ENCODE measurements around the gene PAPPA2.
"Not testable (repeated sequence)": the region's sequence is repeated elsewhere in the genome, so short reads cannot be mapped to it uniquely, and the experiment has no call there.

Gene PAPPA2

DNA sequence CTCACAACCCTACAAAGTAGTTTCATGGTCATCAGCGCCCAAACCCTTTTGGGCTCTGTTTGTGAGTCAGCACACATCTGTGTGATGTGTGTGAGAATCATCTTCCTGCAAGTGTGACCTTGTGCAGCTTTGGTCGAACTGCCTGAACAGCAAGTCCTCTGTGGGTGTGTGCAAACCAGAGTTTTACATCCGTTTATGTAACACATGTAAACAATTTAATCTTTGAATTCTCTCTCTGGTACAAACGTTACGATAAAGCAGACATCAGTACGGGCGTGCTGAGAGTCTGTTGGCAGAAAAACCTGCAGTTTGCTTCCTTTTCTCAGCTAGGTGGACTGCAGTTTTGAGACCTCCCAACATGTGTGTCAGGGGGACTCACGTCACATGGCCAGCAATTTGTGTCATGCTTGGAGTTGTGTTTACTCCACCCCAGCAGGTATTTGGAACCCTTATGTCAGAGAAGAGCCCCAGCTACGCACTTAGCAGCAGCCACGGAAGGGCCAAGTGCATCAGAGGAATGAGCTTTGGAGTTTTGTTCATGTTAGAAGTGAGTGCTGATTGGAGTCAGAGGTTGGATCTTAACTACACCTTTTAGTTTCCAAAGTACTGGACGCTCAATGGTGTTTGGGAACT lies 230.8 kb downstream of the PAPPA2 start:
- no peak for DNase-seq (ENCODE audit: low read depth in 2 of 2)

- DNase-seq (ENCODE audit: low read depth in 2 of 2) = no peak
These were observed 231.7 kb downstream of the PAPPA2 start for GRCh38 chr1:176694713-176695112.

DNA sequence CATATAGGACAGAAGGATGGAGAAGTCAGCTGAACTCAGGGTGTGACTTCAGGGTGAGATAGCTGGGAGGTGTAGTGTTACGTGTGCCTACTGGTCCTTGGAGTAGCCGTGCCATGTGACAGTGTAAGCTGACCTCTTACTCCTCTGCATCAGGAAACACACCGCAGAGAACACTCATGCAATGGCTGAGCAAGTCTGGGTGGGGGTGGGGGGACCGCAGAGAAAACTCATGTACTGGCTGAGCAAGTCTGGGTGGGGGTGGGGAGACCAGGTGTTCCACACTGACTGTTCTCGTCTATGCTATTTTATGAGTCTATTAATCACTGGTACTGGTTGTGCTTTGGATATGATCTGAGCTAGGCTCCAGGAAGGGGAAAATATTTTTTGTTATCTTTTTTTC lies 233.1 kb downstream of the PAPPA2 start:
- DNase-seq (ENCODE audit: low read depth in 2 of 2) = no peak

DNA sequence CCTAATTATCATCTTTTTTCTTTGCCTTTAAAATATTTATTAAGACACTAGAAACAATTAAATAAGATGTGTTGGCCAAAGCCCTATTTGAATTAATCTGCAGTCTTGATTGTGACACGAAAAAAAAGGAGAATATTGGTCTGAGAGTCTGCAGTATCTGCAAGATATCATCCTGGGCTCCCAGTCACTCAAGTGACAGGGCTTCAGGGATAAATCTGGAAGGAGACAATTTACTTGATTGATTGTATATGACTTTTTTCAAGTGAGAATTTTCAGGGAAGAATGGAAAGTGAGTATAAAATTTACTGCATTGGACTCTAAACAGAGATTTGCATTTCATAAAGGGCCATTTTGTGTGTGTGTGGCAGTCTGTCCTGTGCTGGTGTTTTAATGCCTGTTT lies 233.7 kb downstream of the PAPPA2 start:
- DNase-seq (ENCODE audit: low read depth in 2 of 2) = no peak

DNA sequence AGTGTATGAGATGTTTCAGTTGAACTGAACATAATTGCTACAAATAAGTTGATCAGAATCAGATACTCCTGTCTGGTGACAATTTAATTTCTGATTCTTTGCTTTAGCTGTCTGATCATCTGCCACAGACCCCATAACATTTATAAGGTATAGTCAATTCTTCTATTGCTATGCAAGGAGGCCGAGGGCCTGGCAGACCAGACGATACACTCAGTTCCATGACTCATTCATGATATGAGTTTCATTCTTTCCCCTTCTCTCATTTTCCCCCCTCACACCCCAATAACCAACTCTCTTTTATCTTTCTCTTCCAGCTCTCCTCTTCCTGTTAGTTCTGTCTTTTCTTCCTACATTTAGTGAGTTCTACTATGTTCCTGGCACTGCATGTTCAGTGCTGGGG lies 236.8 kb downstream of the PAPPA2 start:
- DNase-seq (ENCODE audit: low read depth in 2 of 2) = no peak

- no peak for DNase-seq (ENCODE audit: low read depth in 2 of 2)
These were observed 238.3 kb downstream of the PAPPA2 start for GRCh38 chr1:176701151-176701866.

GRCh38 chr1:176702901-176703300 lies 239.9 kb downstream of the PAPPA2 start:
- no peak for DNase-seq (ENCODE audit: low read depth in 2 of 2)

DNA sequence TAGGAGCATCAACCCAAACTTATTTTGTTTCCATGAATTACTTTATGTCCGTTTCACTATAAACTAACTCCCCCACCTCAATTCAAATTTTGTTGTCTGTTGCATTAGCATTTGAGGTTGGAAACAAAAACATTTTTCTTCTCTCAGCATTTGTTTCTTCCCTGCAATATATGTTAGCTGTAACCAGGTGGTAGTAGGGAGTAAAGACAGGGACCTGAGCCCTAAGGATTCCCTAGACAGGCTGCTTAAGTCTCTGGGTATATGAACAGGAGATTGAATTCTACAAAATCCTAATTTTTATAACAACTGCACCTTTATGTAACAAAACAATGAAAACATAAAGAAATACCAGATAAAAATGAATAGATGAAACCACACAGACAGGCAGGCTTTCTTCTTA lies 242.6 kb downstream of the PAPPA2 start:
- DNase-seq (ENCODE audit: low read depth in 2 of 2) = no peak

GRCh38 chr1:176717066-176717750 lies 254.2 kb downstream of the PAPPA2 start:
- DNase-seq (ENCODE audit: low read depth in 2 of 2) = no peak

DNA sequence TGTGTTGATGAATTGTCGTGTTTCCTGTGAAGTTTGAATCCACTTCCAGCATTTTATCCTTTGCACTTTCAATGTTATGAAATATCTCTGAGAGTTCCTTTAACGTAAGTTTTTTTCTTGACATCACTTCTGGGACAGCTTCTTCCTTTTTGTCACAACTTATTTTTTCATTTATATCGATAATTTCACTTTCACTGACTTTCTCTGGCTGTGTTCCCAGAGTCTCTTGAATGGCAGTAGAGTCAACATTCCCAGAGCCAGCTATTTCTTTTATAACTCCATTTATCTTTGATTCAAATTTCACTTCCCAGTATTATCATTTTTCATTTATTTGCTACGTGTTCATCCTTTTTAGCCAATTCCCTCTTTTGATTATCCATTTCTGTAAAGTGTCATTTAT lies 256.5 kb downstream of the PAPPA2 start:
- DNase-seq (ENCODE audit: low read depth in 2 of 2) = no peak

DNA sequence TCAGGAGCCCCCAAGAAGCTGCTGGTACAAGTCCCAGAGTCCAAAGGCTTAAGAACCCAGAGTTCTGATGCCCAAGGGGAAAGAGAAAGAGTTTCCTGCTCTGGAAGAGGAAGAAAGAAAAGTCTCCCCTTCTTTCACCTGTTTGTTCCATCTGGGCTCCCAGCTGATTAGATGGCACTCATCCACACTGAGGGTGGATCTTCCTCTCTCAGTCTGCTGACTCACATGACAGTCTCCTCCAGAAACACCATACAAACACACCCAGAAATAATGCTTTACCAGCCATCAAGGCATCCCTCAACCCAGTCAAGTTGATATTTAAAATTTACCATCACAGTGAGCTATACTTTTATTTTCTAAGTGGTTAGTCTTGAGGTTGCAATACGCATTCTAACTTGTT lies 257.9 kb downstream of the PAPPA2 start:
- DNase-seq (ENCODE audit: low read depth in 2 of 2) = no peak

DNA sequence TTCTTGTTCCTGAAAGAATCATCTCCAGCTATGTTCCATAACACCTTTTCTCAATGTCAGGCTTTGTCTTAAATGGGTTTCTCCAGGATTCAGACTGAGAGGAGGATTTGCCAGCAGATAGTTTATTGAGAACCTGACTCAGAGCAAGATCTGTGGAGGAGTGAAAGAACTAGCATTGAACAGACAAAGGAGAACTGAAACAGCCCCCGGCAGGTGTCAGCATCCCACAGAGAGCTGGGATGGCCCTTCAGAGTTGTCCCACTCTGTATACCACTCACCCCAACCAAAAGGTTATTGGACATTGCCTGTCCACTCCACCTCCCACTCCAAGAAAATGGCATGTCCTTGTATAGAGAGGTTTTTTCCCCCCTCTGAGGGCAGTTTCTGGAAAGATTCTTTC lies 270.7 kb downstream of the PAPPA2 start:
- DNase-seq (ENCODE audit: low read depth in 2 of 2) = no peak

DNA sequence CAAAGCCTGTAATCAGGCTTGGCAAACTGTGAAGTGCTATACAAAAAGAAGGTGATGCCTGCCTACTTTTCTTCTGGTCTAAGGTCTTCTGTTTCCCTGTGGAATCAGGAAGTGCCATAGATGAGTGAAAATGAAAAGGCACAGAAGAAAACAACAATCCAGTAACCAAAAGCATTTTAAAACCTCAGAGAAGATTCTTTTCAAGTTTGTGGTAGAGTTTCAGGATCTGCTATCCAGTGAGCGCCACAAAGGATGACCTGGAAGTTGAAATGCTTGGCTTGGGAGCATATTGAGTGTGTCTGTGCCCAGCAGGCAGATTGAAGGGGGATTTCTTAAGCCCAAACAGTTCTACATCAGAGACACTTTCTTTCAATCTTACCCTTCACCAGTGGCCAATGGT lies 272.2 kb downstream of the PAPPA2 start:
- DNase-seq (ENCODE audit: low read depth in 2 of 2) = no peak

DNA sequence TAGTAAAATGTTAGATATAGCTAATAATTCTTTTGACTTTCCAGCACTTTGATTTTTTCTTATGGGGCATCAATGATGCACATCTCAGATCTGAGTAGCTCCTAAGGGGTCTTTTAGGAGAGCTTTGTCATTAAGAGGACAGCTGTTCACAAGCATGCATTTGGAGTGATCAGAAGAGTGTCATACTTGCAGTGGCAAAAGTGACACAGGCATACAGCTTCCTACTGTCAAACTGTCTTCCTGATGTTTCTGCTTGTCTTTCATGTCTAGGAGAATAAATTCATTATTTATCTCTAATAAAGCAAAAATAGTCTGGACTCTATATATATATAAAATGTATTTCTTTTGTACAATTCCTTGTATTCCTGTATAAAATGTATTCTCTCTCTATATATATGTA lies 273.0 kb downstream of the PAPPA2 start:
- no peak for DNase-seq (ENCODE audit: low read depth in 2 of 2)

- DNase-seq (ENCODE audit: low read depth in 2 of 2) = no peak
These were observed 278.2 kb downstream of the PAPPA2 start for GRCh38 chr1:176741181-176741580.

DNA sequence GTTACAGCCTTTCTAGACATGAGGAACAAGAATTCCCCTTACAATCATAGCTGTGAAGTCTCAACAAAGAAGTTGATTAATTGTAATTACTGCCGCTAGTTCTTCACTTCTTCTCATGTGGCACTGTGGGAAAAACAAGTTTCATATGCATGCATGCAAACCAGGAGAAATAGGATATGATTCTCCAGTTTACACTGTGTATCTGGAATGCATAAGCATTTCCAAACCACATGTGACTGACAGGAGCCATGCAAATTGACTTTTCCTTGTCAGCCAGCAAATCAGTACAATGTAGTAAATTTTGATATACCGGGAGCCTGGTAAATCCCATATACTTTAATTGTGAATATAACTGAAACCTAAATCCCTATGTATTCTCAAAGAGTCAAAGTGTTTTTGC lies 279.3 kb downstream of the PAPPA2 start:
- no peak for DNase-seq (ENCODE audit: low read depth in 2 of 2)

- no peak for DNase-seq (ENCODE audit: low read depth in 2 of 2)
These were observed 281.2 kb downstream of the PAPPA2 start for GRCh38 chr1:176744142-176744541.

DNA sequence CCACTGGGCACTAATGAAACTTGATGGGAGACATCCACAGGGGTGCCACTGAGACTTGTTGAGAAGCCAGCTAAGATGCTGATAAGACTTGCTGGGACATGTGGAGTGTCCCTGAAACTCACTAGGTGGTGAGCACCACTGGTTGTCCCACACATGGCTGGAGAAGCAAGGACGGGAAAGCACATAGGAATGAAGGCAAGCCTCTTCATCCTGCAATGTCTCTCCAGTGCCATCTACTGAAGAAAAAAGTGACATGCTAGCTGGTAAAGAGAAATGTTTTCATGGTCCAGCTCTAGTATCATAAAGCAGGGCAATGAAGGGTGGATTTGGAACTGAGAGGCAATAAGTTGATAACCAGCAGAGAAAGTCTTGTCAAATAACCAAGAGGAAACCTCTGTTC lies 283.0 kb downstream of the PAPPA2 start:
- DNase-seq (ENCODE audit: low read depth in 2 of 2) = no peak

GRCh38 chr1:176752505-176752904 lies 289.5 kb downstream of the PAPPA2 start:
- DNase-seq (ENCODE audit: low read depth in 2 of 2) = no peak

DNA sequence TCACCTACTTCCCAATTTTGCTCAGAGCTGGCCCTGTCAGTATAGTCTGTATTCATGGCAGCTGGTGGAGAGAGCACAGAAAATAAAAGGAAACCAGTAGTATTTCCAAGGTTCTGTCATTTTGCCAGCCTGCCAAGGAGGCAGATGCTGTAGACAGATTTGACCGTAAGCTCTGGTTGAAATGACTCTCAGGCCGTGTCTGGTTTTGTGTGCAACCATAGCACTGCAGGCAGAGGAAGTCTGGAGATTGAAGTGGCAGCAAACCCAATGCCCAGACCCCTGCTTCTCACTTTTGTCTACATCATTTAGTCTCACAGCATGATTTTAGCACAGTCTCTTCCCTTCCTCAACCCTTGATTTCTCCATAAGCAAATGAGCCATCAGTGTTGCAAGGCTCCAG lies 291.7 kb downstream of the PAPPA2 start:
- DNase-seq (ENCODE audit: low read depth in 2 of 2) = no peak

DNA sequence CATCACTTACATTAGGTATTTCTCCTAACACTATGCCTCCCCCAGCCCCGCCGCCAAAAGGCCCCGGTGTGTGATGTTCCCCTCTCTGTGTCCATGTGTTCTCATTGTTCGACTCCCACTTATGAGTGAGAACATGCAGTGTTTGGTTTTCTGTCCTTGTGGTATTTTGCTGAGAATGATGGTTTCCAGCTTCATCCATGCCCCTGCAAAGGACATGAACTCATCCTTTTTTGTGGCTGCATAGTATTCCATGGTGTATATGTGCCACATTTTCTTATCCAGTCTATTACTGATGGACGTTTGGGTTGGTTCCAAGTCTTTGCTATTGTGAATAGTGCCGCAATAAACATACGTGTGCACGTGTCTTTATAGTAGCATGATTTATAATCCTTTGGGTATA lies 293.8 kb downstream of the PAPPA2 start:
- not testable (repeated sequence) for DNase-seq (ENCODE audit: low read depth in 2 of 2)

DNA sequence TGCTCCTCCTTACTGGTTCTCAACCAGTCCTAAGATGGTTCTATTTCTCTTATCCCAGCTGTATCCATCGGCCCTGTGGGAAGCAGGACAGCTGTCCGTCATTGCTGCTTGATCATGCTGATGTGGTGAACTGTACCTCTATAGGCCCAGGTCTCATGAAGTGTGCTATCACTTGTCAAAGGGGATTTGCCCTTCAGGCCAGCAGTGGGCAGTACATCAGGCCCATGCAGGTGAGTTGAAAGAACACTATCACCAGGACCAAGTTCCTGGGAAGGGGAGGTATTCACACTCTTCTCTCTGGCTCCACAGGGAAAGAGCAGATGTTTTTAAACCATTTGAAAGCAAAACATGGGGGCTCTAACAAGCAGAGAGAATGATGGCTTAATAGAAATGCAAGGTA lies 302.6 kb downstream of the PAPPA2 start:
- no peak for DNase-seq (ENCODE audit: low read depth in 2 of 2)

DNA sequence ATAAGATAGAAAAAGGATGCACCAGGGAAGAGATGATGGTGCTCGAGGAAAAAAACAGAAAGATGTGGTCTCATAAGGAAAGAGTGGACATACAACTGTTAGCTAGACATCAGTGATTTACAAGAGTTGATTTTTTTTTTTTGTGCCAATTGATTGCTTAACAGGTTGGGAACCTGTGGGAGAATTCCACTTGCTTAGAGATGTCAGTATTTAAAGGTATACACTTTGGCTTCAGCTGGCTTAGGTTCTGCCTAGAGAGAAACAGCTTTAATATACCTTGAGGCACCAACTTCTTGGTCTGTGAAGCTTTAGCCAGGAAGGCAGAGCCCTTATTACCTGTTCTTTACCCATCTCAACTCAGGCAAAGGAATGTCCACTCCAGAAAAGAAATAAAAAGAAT lies 303.8 kb downstream of the PAPPA2 start:
- no peak for DNase-seq (ENCODE audit: low read depth in 2 of 2)

Data from activated CD4-positive, alpha-beta T cell treated with anti-CD3 and anti-CD28 coated beads for 24 hours (primary cell).